Activated CD4-positive, alpha-beta T cell treated with anti-CD3 and anti-CD28 coated beads, Interleukin-2, amount 10 ng/mL, durations not matched to agents 7 days and 5 days (primary cell): ENCODE data around the gene ANO2. TPM values are rescaled to one million over a fixed set of nuclear protein-coding genes. Genes with fewer than 3 reads are reported as not detected.
"Not testable (repeated sequence)": the region's sequence is repeated elsewhere in the genome, so short reads cannot be mapped to it uniquely, and the experiment has no call there.

Source experiments
- CTCF ChIA-PET: fragments of 350-600 bp; sonication (Branson Sonifier 250); formaldehyde crosslinking; loops from one replicate; lab custom pipeline; 2021; ENCODE audit warnings: antibody characterized with exemption; lab: Charles Lee
- POLR2A ChIA-PET: fragments of 350-600 bp; sonication (Branson Sonifier 250); formaldehyde crosslinking; loops from one replicate; lab custom pipeline; 2021; ENCODE audit warnings: antibody characterized with exemption; lab: Charles Lee
- DNase-seq: peaks from one replicate; pipeline ENCODE4 v3.0.0-alpha.2; 2020
- H3K27ac Mint-ChIP-seq: one replicate; pipeline ENCODE4 v1.8.0; 2021; ENCODE audit warnings: mild to moderate bottlenecking, moderate library complexity, mixed read lengths
- H3K27me3 Mint-ChIP-seq: one replicate; pipeline ENCODE4 v1.8.0; 2021; ENCODE audit warnings: mixed read lengths
- H3K36me3 Mint-ChIP-seq: one replicate; pipeline ENCODE4 v1.8.0; 2021; ENCODE audit warnings: low read depth, mixed read lengths
- H3K4me1 Mint-ChIP-seq: one replicate; pipeline ENCODE4 v1.8.0; 2021; ENCODE audit warnings: mixed read lengths
- H3K4me3 Mint-ChIP-seq: one replicate; pipeline ENCODE4 v1.8.0; 2021; ENCODE audit warnings: mild to moderate bottlenecking, moderate library complexity, mixed read lengths
- H3K9me3 Mint-ChIP-seq: one replicate; pipeline ENCODE4 v1.8.0; 2021; ENCODE audit warnings: mixed read lengths
- total RNA-seq, 2 experiments: library from RNA; stranded (reverse); gene quantifications; one replicate each; pipeline ENCODE4 v1.2.3, GENCODE V29; 2021

The ANO2 gene
- total RNA-seq, 2 experiments from 2014 or later: not detected

DNA sequence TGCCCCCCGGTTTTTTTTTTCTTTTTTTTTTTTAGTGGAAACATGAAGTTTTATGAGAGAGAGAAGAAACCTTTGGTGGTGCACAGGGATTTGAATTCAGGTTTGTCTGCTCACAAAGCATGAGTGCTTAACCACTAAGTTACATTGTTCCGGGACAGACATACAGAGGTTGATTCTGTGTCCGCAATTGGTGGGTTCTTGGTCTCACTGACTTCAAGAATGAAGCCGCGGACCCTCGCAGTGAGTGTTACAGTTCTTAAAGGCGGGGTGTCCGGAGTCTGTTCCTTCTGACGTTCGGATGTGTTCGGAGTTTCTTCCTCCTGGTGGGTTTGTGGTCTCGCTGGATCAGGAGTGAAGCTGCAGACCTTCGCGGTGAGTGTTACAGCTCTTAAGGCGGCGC lies 57.2 kb downstream of the ANO2 start:
- CTCF ChIA-PET: not testable (repeated sequence)

DNA sequence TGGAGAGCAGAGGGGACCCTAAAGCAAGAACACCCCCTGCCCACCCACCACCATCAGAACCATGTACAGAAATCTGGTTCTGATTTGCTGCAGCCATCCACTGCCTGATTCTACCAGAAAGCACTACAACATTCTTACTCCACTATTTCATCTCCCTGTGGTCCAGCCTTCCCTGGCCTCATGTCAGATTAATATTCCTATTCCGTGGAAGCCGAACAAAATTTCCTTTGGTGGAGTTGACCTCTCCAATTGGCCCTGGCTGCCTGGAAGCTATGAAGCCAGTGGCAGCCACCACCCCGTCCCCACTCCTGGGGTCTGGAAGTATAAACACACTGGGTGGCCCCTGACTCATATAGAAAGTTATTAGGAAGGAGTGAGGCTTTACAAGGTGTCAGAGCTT lies 60.2 kb downstream of the ANO2 start:
- Mint-ChIP-seq H3K4me3 (no peak overlapping the region), H3K27me3 (peaks cover 35% of the 10 kb centered on the region), H3K4me1 (peaks cover 8% of the 10 kb centered on the region), H3K27ac (no peak overlapping the region), H3K9me3 (no peaks in the 10 kb centered on the region), H3K36me3 (no peaks in the 10 kb centered on the region)
- DNase-seq: no peak
- ChIA-PET POLR2A (no interaction called here), CTCF (no interaction called here)

More for the DNA sequence above, 57.2 kb downstream of the ANO2 start:
- DNase-seq, H3K4me1 Mint-ChIP-seq, POLR2A ChIA-PET, H3K27ac Mint-ChIP-seq, H3K36me3 Mint-ChIP-seq, H3K9me3 Mint-ChIP-seq: not testable (repeated sequence)
- peaks cover 30% of the 10 kb centered on the region for H3K27me3 Mint-ChIP-seq
- peak overlapping the region; percentile 45 for H3K4me3 Mint-ChIP-seq

DNA sequence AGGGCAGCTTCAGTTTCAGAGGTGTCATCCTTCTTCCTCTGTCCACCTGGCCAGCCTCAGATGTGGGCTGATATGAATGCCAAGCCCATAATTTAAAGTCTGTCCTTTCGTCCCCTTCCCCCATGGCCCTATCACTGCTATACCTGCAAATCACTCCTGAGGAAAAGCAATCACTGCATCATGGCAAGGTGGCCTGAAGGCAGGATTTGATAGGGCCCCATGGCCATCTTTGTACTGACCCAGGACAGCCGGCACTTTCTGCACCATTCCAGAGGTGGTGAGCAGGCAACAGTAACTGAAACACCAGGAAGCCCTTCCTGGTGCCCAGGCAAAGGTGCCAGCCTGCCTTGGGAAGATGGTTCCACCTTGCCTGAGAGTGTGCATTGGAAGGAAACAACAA lies 60.8 kb downstream of the ANO2 start:
- Mint-ChIP-seq H3K27ac (no peak overlapping the region), H3K9me3 (no peaks in the 10 kb centered on the region), H3K4me1 (peaks cover 8% of the 10 kb centered on the region), H3K36me3 (no peaks in the 10 kb centered on the region), H3K4me3 (no peak overlapping the region), H3K27me3 (peaks cover 35% of the 10 kb centered on the region)
- DNase-seq: no peak
- POLR2A ChIA-PET: no interaction called here
- CTCF ChIA-PET: no interaction called here

DNA sequence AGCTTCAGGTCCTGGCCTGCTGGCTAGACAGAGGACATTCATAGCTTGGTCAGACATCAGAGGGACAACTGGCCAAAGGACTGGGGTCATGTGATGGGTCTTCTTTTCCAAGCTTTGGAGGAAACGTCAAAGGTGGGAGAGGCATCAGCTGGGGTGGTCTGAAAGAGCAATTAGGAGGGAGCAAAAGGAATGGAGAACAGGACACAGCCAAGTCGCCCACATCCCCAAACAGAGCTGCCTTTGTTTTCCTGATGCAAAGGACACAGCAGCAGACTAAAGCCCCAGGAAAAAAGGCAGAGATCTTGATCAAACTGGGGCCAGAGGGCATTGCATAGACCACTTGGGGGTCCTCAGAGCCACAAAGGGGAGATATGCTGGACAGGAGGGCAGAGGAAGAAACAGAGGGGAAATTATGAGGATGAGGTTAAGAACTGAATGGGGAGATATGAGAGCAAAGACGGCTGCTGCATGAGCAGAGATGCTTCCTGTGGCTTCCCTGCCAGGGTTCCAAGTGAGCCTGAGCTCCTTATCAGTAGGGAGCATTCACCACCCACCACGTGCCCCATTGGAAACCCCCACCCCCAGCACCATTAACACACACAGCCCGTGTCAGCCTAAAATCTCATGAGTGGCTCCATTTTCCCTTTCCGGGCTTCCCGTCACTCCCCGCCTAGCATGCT lies 62.4 kb downstream of the ANO2 start:
- Mint-ChIP-seq H3K27me3 (peaks cover 27% of the 10 kb centered on the region), H3K27ac (no peak overlapping the region), H3K9me3 (no peaks in the 10 kb centered on the region), H3K4me1 (no peaks in the 10 kb centered on the region), H3K4me3 (no peak overlapping the region), H3K36me3 (no peaks in the 10 kb centered on the region)
- ChIA-PET CTCF (no interaction called here), POLR2A (no interaction called here)
- no peak for DNase-seq

DNA sequence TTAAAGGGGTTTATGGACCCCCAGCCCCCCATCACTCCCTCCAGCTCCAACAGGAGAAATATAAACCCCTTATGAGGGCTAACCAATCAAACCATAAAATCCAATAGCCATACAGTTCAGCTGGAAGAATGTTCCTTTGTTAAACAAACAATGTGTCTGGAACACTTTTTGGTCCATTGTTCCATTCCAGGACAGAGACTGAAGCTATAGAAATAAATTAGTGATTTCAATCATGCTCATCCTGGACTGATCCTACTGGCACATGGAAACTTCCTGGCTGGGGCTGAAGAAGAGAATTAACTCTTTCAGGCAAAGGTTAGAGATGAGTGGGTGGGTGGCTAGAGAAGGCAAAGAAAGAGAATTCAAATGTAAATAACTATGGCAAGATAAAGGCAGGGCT lies 63.4 kb downstream of the ANO2 start:
- ChIA-PET CTCF (no interaction called here), POLR2A (no interaction called here)
- peaks cover 21% of the 10 kb centered on the region for H3K27me3 Mint-ChIP-seq
- no peaks in the 10 kb centered on the region for H3K4me1 Mint-ChIP-seq
- no peak overlapping the region for H3K27ac Mint-ChIP-seq
- no peak overlapping the region for H3K4me3 Mint-ChIP-seq
- no peak for DNase-seq
- no peaks in the 10 kb centered on the region for H3K36me3 Mint-ChIP-seq
- H3K9me3 Mint-ChIP-seq: no peaks in the 10 kb centered on the region

DNA sequence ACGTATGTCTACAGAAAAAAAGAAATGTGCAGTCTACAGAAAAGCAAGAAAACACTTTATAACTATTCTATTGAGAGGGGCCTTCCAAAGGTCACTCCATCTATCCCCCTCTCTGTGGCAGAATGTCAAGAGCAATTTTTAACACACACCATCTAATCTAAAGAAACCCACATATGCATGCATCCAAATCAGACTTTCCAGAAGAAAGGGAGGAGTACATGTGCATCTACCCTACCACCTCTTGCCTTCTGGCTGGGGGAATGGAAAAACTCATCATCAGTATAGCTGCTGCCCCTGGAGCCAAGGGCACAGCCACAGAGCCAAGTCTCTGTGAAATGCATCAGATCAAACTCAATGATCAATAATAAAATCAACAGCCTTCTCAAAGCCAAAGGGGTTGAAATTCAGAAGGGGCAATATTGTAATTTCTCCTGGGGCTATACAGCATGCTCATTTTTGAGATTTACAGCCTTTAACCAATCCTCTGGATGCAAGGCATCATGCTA lies 63.9 kb downstream of the ANO2 start:
- H3K36me3 Mint-ChIP-seq: no peaks in the 10 kb centered on the region
- no peak overlapping the region for H3K27ac Mint-ChIP-seq
- H3K9me3 Mint-ChIP-seq: no peaks in the 10 kb centered on the region
- ChIA-PET CTCF (no interaction called here), POLR2A (no interaction called here)
- no peak overlapping the region for H3K4me3 Mint-ChIP-seq
- H3K4me1 Mint-ChIP-seq: no peaks in the 10 kb centered on the region
- no peak for DNase-seq
- H3K27me3 Mint-ChIP-seq: peaks cover 18% of the 10 kb centered on the region

DNA sequence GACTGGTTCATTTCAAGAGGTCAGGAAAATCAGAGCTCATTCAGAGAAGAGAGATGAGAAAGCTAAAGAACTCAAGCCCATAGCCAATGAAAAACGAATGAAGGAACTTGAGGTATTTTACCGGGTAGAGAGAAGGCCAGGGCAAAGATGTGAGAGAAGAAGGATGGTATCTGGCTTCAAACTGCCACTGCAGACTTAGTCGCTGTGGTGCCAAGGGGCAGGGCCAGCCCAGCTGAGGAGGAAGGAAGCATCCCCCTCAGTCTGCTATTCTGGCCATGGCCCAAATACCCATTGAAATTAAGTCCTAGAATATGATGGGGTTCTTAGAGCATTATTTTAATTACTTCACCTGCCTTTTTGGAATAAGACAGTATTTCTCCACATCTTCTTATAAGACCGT lies 69.2 kb downstream of the ANO2 start:
- H3K27me3 Mint-ChIP-seq: peaks cover 2% of the 10 kb centered on the region
- CTCF ChIA-PET: no interaction called here
- H3K36me3 Mint-ChIP-seq: no peaks in the 10 kb centered on the region
- DNase-seq: no peak
- no peak overlapping the region for H3K4me3 Mint-ChIP-seq
- POLR2A ChIA-PET: no interaction called here
- no peaks in the 10 kb centered on the region for H3K4me1 Mint-ChIP-seq
- no peaks in the 10 kb centered on the region for H3K9me3 Mint-ChIP-seq
- no peak overlapping the region for H3K27ac Mint-ChIP-seq

DNA sequence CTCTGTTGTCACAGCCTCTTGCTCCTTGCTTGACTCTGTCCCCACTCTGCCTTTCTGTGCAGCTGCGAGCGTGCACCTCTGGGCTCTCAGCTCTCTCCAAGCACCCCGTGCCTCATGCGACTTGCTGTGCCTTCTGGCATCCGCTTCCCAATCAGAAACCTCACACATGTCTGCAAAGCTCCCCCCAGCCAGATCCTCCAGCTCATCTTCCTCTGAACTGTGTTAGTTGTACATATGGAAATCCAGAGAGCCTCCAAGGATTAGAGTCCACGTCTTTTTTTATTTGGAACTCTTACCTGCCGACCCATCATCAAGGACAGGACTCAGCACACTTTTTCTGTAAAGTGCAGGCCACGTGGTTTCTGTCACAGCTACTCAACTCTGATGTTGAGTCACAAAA lies 70.5 kb downstream of the ANO2 start:
- no peaks in the 10 kb centered on the region for H3K4me1 Mint-ChIP-seq
- ChIA-PET CTCF (interaction anchor here (0.8 kb wide), 1 partner anchor 41 kb away, joined by 3 read pairs; no protein-coding TSS in a partner anchor), POLR2A (no interaction called here)
- no peaks in the 10 kb centered on the region for H3K36me3 Mint-ChIP-seq
- no peak overlapping the region for H3K27ac Mint-ChIP-seq
- H3K9me3 Mint-ChIP-seq: no peaks in the 10 kb centered on the region
- H3K27me3 Mint-ChIP-seq: peaks cover 2% of the 10 kb centered on the region
- DNase-seq: no peak
- H3K4me3 Mint-ChIP-seq: no peak overlapping the region

DNA sequence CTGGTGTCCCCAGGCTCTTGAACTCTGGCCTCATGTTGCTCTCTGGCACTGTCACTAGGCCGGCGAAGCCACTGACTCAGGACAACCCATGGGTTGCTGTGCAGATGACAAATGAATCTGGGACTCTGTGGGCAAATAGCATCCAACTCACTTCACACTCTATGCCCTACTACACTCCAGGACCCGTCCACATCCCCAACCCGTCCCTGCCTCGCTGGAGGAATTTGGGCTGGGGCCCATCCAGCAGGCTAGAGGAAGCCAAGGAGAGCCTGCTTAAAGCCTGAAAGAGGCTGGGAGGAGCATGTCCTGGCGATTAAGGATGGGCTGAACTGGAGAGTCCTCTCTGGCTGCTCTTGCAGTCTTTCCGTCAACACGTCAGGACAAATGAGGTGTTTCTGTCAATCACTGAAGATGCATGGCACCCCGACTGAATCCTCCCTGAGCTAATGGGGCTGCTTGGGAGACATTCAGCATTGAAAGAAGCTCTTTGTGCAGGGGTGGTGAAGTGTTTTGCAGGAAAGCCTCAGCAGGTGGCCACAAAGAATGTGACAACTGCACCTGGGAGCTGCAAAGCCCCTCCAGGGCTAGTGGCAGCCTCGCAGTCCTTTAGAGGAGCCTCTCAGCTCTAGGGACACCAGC lies 71.7 kb downstream of the ANO2 start:
- Mint-ChIP-seq H3K27ac (no peak overlapping the region), H3K27me3 (peaks cover 2% of the 10 kb centered on the region), H3K4me1 (no peaks in the 10 kb centered on the region), H3K36me3 (no peaks in the 10 kb centered on the region), H3K9me3 (no peaks in the 10 kb centered on the region), H3K4me3 (no peak overlapping the region)
- CTCF ChIA-PET: no interaction called here
- DNase-seq: no peak
- POLR2A ChIA-PET: no interaction called here

DNA sequence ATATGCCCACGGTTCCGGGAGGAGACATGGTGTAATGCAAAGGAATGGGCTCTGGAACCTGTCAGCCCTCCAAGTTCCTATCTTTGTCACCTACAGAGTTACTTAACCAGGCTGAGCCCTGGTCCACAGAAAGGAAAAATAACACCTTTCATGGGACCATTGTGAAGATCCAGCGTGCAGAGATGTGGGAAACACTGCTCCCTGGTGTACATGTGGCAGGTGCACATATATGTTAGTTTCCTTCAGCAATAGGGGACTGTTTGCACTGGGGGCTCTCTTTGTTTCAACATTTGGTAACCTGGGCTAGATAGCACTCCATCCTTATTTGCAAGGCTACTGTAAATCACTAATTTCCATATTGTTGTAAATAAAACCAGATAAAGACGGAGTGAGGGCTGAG lies 72.3 kb downstream of the ANO2 start:
- DNase-seq: no peak
- Mint-ChIP-seq H3K9me3 (no peaks in the 10 kb centered on the region), H3K4me1 (no peaks in the 10 kb centered on the region), H3K36me3 (no peaks in the 10 kb centered on the region), H3K27me3 (peaks cover 2% of the 10 kb centered on the region), H3K27ac (no peak overlapping the region), H3K4me3 (no peak overlapping the region)
- ChIA-PET CTCF (no interaction called here), POLR2A (no interaction called here)

DNA sequence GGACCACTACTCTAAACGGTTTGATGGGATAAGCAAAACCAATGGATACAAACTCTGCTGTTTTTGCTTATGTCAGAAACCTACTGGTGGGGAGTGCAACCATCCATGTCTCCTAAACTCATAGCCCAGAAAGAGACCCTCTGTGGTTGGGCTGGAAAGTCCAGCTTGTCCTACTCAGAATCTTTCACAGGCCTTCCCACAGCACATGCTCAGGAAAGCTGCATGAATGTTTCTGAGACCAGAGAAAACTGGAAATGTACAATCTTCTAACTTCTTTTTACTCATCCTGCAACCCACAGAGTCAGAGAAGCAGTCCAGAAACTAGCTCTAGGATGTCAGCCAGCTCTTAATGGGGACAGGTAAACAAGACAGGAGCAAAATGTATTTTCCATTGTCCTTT lies 73.3 kb downstream of the ANO2 start:
- no peaks in the 10 kb centered on the region for H3K36me3 Mint-ChIP-seq
- CTCF ChIA-PET: no interaction called here
- H3K27ac Mint-ChIP-seq: no peak overlapping the region
- no peaks in the 10 kb centered on the region for H3K9me3 Mint-ChIP-seq
- no peak for DNase-seq
- POLR2A ChIA-PET: no interaction called here
- no peak overlapping the region for H3K4me3 Mint-ChIP-seq
- H3K4me1 Mint-ChIP-seq: no peaks in the 10 kb centered on the region
- H3K27me3 Mint-ChIP-seq: peaks cover 2% of the 10 kb centered on the region

DNA sequence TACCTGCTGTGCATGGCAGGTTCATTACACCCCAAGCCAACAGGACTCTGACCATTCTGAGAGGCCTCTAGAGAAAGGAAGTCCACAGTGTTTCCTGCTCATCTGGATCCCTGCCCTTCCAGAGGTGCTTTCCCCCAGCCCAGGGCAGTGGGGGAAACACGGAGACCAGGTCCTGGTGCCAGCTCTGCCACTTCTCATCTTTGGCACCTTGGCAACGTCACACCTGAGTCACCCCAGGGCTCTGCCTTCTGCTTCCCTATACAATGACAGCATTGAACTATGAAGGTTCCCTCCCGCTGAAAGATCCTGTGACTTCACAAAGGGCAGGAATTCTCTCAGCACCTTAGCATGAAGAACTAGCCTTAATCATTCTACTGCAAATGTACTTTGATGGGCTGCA lies 74.9 kb downstream of the ANO2 start:
- no peaks in the 10 kb centered on the region for H3K9me3 Mint-ChIP-seq
- H3K4me1 Mint-ChIP-seq: no peaks in the 10 kb centered on the region
- CTCF ChIA-PET: no interaction called here
- no peak overlapping the region for H3K27ac Mint-ChIP-seq
- H3K36me3 Mint-ChIP-seq: no peaks in the 10 kb centered on the region
- no peak overlapping the region for H3K4me3 Mint-ChIP-seq
- no peak for DNase-seq
- POLR2A ChIA-PET: no interaction called here
- H3K27me3 Mint-ChIP-seq: no peaks in the 10 kb centered on the region

DNA sequence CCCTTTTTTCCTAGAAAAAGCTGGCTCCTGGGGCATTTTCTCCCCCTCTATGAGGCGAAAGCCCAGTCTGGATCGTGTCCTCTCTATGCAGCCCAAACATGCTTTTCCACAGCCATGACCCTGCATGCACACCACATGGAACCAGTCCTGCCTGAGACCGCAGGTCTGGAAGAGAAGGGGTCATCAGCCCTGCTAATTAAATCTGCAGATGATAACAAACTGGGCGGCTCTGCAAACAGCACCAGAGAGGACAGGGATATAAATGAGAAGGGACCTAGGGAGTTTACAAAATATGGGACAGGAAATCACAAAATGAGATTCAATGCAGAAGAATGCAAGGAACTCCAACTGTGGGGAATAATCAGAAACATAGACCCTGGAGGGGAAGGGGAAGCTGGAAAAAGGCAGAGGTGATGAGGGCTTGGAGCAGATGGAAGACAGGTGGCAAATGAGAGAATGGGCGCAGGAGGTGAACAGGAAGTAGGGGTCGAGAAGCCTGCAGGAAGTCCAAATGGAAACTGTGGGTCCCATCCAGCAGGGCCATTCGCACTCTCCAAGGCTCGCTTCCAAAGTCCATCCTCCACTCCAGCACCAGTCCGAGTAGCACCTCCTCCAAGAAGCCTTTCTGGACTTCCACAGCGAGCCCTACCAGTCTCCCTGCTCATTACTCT lies 76.3 kb downstream of the ANO2 start:
- H3K27me3 Mint-ChIP-seq: no peaks in the 10 kb centered on the region
- no peaks in the 10 kb centered on the region for H3K9me3 Mint-ChIP-seq
- DNase-seq: no peak
- POLR2A ChIA-PET: no interaction called here
- no peaks in the 10 kb centered on the region for H3K36me3 Mint-ChIP-seq
- H3K27ac Mint-ChIP-seq: no peak overlapping the region
- CTCF ChIA-PET: no interaction called here
- H3K4me3 Mint-ChIP-seq: no peak overlapping the region
- H3K4me1 Mint-ChIP-seq: no peaks in the 10 kb centered on the region
